CD4-positive, CD25-positive, alpha-beta regulatory T cell (primary cell): Measurements from ENCODE around the gene SLC24A5. TPM values are rescaled to one million over a fixed set of nuclear protein-coding genes. Genes with fewer than 3 reads are reported as not detected.

ENCODE experiments used
- ATAC-seq, 2 donors: fragments of 150-1000 bp; cut with Tn5 transposase; one replicate each; pipeline ENCODE4 v1.10.0; 2021; ENCODE audit warnings: low read depth in 2 of 2, moderate number of reproducible peaks in 2 of 2, moderate library complexity in 1 of 2
- DNase-seq, 3 donors: peaks; one replicate each; pipeline versions ENCODE4 v3.0.0 to v3.0.0-alpha.2; 2012 to 2022; ENCODE audit warnings: mixed read lengths in 1 of 3
- H3K27ac ChIP-seq: one replicate; pipeline ENCODE4 v1.7.0; 2013; ENCODE audit warnings: mild to moderate bottlenecking, low read length; ENCODE audit not compliant: insufficient read depth, poor library complexity, severe bottlenecking
- H3K27me3 ChIP-seq: one replicate; pipeline ENCODE4 v1.7.0; 2013; ENCODE audit warnings: low read length; ENCODE audit not compliant: control insufficient read depth, insufficient read depth
- H3K36me3 ChIP-seq: one replicate; pipeline ENCODE4 v1.7.0; 2013; ENCODE audit warnings: mild to moderate bottlenecking, low read length, moderate library complexity; ENCODE audit not compliant: control insufficient read depth, insufficient read depth
- H3K4me1 ChIP-seq: 2 replicates; pipeline ENCODE4 v1.7.0; 2013; ENCODE audit warnings: mild to moderate bottlenecking, low read length; ENCODE audit not compliant: insufficient read depth, control insufficient read depth, poor library complexity, severe bottlenecking
- H3K4me3 ChIP-seq: one replicate; pipeline ENCODE4 v1.7.0; 2013; ENCODE audit warnings: low read depth, mild to moderate bottlenecking, low read length, moderate library complexity
- H3K9me3 ChIP-seq, 2 experiments: 1 replicate in 1 of 2; 2 replicates in 1 of 2; pipeline ENCODE4 v1.7.0; 2013; ENCODE audit warnings: low read length in 2 of 2, mild to moderate bottlenecking in 1 of 2, moderate library complexity in 1 of 2; ENCODE audit not compliant: control insufficient read depth in 2 of 2
- H3K27ac Mint-ChIP-seq, 3 donors: one replicate each; pipeline ENCODE4 v1.8.0; 2020 to 2022; ENCODE audit warnings: mild to moderate bottlenecking in 3 of 3, mixed read lengths in 3 of 3, moderate library complexity in 2 of 3
- H3K27me3 Mint-ChIP-seq: one replicate; pipeline ENCODE4 v1.8.0; 2022; ENCODE audit warnings: mild to moderate bottlenecking, mixed read lengths
- H3K36me3 Mint-ChIP-seq: one replicate; pipeline ENCODE4 v1.8.0; 2020; ENCODE audit warnings: mixed read lengths
- H3K4me1 Mint-ChIP-seq, 4 donors: one replicate each; pipeline ENCODE4 v1.8.0; 2020 to 2022; ENCODE audit warnings: mixed read lengths in 4 of 4, mild to moderate bottlenecking in 1 of 4
- H3K4me3 Mint-ChIP-seq, 4 donors: one replicate each; pipeline ENCODE4 v1.8.0; 2020 to 2022; ENCODE audit warnings: mild to moderate bottlenecking in 4 of 4, mixed read lengths in 4 of 4, moderate library complexity in 3 of 4
- H3K9me3 Mint-ChIP-seq, 7 donors: one replicate each; pipeline ENCODE4 v1.8.0; 2020 to 2022; ENCODE audit warnings: mixed read lengths in 7 of 7, mild to moderate bottlenecking in 3 of 7, moderate library complexity in 2 of 7
- polyA plus RNA-seq, 4 donors: library from polyadenylated mRNA; unstranded; fragments of 300-500 nt; fragmentation: Illumina TruSeq; gene quantifications; one replicate each; pipeline ENCODE4 v1.2.3, GENCODE V29; 2021
- total RNA-seq: library from RNA; stranded (reverse); gene quantifications from one replicate; pipeline ENCODE4 v1.2.3, GENCODE V29; 2022

Gene SLC24A5
- total RNA-seq (not detected), polyA plus RNA-seq (not detected)

DNA sequence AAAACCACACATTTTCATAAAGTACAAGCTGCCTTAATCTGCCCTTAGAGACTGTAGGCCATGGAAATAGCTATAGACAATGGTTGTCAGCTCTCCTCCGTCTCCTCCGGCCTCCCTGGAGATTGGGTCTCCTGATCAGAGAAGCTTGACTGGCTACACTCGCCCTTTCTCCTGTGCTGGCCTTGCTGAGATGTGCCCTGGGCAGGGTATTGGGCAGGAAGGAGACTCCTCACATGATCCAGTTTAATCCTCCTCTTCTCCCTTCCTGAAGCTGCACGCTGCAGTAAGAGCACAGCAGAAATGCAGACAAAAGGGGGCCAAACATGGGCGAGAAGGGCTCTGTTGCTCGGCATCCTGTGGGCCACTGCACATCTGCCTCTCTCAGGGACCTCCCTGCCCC lies at the start of gene SLC24A5:
SLC24A5 (plus strand) TSS at position 246 of the 400 bp plus-strand sequence; CDS start at position 301, 55 bp downstream.
- Histone ChIP-seq H3K4me3 (no peak within 1 kb of the TSS), H3K27ac (no peak within 1 kb of the TSS), H3K9me3 (no peaks in the 10 kb centered on the region), H3K4me1 (no peaks in the 10 kb centered on the region), H3K27me3 (no peaks in the 10 kb centered on the region), H3K36me3 (no peaks in the 10 kb centered on the region)
- Mint-ChIP-seq H3K4me1 (no peaks in the 10 kb centered on the region), H3K27ac (no peak within 1 kb of the TSS), H3K9me3 (peaks cover 0 to 3% (median 0%) of the 10 kb centered on the region in 7 donors), H3K27me3 (no peaks in the 10 kb centered on the region), H3K36me3 (no peaks in the 10 kb centered on the region), H3K4me3 (no peak within 1 kb of the TSS)
- DNase-seq (no peak), ATAC-seq (no peak)

DNA sequence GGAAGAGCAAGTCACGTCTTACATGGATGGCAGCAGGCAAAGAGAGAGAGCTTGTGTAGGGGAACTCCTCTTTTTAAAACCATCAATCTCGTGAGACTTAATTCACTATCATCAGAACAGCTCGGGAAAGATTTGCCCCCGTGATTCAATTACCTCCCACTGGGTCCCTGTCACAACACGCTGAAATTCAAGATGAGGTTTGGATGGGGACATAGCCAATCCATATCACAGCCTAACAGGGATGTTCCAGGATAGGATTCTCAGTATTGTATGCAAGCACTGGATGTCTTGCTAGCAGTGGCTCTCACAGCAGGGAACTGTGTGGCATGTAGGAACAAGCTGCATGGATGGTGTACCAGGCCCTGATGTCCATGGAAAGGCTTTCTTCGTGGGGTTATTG lies 47.8 kb upstream of the SLC24A5 start:
- Mint-ChIP-seq H3K4me3 (no peak overlapping the region), H3K4me1 (no peaks in the 10 kb centered on the region), H3K27ac (no peak overlapping the region), H3K9me3 (peaks cover 0 to 9% (median 0%) of the 10 kb centered on the region in 7 donors), H3K36me3 (no peaks in the 10 kb centered on the region), H3K27me3 (peaks cover 14% of the 10 kb centered on the region)
- DNase-seq, result no peak
- Histone ChIP-seq H3K4me3 (no peak overlapping the region), H3K4me1 (no peaks in the 10 kb centered on the region), H3K27me3 (no peaks in the 10 kb centered on the region), H3K36me3 (no peaks in the 10 kb centered on the region), H3K9me3 (no peaks in the 10 kb centered on the region), H3K27ac (no peak overlapping the region)
- no peak for ATAC-seq

DNA sequence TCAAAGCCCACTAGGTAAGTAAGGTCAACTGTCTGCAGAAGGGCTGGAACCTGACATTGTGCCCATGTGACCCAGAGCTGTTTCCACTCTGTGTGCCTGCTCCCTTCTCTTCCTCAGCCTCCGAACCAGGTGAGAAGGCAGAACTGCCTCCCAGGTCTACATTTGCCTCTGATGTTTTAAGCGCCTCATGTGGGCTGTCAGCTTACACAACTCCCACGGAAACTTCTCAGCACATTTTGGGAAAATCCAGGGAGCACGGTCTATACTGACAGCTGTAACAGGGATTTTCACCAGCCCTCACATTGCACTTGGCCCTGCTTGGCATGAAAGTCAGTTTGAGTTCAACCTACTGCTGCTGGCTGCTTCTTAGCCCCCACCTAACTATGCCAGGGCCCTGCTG lies 46.9 kb upstream of the SLC24A5 start:
- H3K27ac Mint-ChIP-seq, result no peak overlapping the region

DNA sequence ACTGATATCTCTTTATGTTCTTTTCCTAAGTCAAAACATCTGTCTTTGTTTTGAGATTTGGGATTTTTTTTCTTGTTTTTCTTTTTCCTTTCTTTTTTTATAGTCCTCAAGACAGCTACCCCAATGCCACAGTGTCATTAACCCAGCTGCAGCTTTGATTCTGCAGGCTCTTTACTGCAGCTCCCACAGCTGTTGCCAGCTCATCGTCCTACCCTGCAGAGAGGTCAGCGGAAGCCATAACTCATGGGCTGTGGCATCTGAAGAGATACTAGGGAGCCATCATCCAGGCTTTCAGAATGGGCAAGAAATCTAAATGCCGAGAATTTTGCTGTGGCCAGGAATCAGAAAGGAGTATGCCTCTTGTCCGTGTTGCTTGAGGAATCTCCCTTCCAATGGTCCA lies 44.3 kb upstream of the SLC24A5 start:
- Mint-ChIP-seq H3K27me3 (peaks cover 14% of the 10 kb centered on the region), H3K9me3 (peaks cover 0 to 9% (median 0%) of the 10 kb centered on the region in 7 donors), H3K4me3 (no peak overlapping the region), H3K27ac (no peak overlapping the region), H3K4me1 (no peaks in the 10 kb centered on the region), H3K36me3 (no peaks in the 10 kb centered on the region)
- no peak for DNase-seq
- Histone ChIP-seq H3K27ac (no peak overlapping the region), H3K36me3 (no peaks in the 10 kb centered on the region), H3K4me1 (no peaks in the 10 kb centered on the region), H3K27me3 (no peaks in the 10 kb centered on the region), H3K9me3 (no peaks in the 10 kb centered on the region), H3K4me3 (no peak overlapping the region)
- ATAC-seq, result no peak

More for the DNA sequence above, 46.9 kb upstream of the SLC24A5 start:
- Mint-ChIP-seq H3K36me3 (no peaks in the 10 kb centered on the region), H3K4me3 (no peak overlapping the region), H3K4me1 (no peaks in the 10 kb centered on the region), H3K27me3 (peaks cover 14% of the 10 kb centered on the region), H3K9me3 (peaks cover 0 to 9% (median 0%) of the 10 kb centered on the region in 7 donors)
- H3K4me3 ChIP-seq, result no peak overlapping the region
- ATAC-seq, result no peak
- H3K4me1 ChIP-seq, result no peaks in the 10 kb centered on the region
- H3K27me3 ChIP-seq, result no peaks in the 10 kb centered on the region
- no peak overlapping the region for H3K27ac ChIP-seq
- H3K36me3 ChIP-seq, result no peaks in the 10 kb centered on the region
- no peaks in the 10 kb centered on the region for H3K9me3 ChIP-seq
- no peak for DNase-seq

DNA sequence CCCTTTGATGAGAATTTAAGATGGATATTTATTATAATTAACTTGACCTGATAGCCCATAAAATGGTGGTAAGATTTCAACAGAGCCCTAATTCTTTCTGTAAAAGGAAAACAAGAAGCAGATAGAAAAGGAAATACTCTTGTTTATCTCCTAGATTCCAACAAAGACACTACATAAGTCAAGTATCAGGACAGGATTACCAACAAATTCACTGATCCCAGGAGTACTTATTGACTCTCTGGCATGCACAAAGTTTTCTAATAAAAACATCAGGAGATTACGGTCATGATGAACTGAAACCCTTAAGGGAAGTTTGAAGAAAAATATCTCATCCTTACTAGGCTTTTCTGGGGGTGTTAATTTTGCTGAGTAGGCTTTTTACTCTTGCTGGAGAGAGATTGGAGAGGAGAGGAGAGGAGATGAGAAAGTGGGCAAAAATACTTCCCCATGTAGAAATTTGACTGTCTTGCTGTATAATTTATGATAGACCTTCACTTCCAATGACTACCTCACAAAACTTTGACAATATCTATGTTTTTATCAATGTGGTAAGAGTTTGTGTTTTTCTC lies 43.1 kb upstream of the SLC24A5 start:
- Histone ChIP-seq H3K27ac (no peak overlapping the region), H3K27me3 (no peaks in the 10 kb centered on the region), H3K36me3 (no peaks in the 10 kb centered on the region), H3K4me3 (no peak overlapping the region), H3K9me3 (no peaks in the 10 kb centered on the region), H3K4me1 (no peaks in the 10 kb centered on the region)
- Mint-ChIP-seq H3K4me1 (no peaks in the 10 kb centered on the region), H3K27me3 (peaks cover 14% of the 10 kb centered on the region), H3K36me3 (no peaks in the 10 kb centered on the region), H3K4me3 (no peak overlapping the region), H3K9me3 (peaks cover 0 to 9% (median 0%) of the 10 kb centered on the region in 7 donors), H3K27ac (no peak overlapping the region)
- ATAC-seq (no peak), DNase-seq (no peak)

DNA sequence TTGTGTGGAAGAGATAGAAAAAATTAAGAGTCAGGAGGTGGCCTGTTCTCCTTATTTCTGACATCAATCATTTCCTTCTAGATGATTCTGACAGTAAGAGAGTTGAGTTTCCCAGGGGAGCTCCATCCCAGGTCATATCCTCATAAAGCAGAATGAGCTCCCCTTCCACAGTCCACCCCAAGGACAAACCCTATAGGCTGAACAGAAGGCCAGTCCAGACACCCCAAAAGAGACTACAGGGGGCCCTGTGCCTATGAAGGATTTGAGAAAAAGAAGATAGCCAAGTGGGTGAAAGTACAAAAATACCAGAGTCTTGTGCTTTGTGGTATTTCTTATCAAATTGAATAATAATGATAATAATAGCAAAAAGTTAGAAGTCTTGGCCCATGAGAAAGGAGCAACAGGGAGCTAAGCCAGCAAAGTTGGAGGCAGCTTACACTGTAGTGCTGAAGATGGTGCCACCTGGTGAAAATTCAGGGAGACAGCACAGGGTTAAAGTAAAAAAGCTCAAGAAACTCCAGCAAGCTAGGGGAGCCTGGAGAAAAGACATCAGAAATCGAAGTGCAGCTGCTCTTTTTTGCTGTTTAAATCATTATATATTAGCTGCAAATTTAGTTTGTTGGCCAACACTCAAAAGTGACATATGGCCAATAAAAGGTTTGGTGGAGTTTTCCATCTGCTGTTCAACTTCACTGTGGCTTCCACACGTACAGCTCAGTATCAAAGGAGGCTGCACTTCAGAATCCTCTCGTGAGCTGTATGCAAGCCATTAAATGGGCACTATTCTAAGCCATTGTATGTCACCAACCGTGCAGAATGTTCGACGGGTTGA lies 35.8 kb upstream of the SLC24A5 start:
- Histone ChIP-seq H3K9me3 (no peaks in the 10 kb centered on the region), H3K4me3 (no peak overlapping the region), H3K27me3 (no peaks in the 10 kb centered on the region), H3K4me1 (no peaks in the 10 kb centered on the region), H3K36me3 (no peaks in the 10 kb centered on the region), H3K27ac (no peak overlapping the region)
- no peaks in the 10 kb centered on the region for H3K4me1 Mint-ChIP-seq
- no peaks in the 10 kb centered on the region for H3K36me3 Mint-ChIP-seq
- H3K9me3 Mint-ChIP-seq, result peaks cover 0 to 2% (median 0%) of the 10 kb centered on the region in 7 donors
- H3K4me3 Mint-ChIP-seq, result no peak overlapping the region
- H3K27me3 Mint-ChIP-seq, result no peaks in the 10 kb centered on the region
- no peak overlapping the region for H3K27ac Mint-ChIP-seq
- DNase-seq (no peak), ATAC-seq (no peak)

DNA sequence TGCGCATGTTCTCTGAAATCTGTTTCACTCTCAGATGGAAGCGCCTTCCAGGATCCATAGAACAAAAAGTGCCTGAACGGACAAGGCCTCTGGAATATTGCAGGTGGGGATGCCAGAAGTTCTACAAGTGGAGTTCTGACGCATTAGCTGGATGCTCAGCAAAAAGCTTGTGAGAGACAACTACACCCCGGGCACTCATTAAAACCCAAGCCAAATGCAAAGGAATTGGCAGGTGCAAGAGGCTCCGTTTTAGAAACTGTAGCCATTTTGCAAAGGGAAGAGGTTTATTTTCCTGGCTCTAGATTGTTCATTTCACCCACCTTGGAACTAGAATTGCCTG lies 35.2 kb upstream of the SLC24A5 start:
- H3K27me3 ChIP-seq, result no peaks in the 10 kb centered on the region
- H3K4me1 ChIP-seq, result no peaks in the 10 kb centered on the region
- Mint-ChIP-seq H3K4me3 (no peak overlapping the region), H3K36me3 (no peaks in the 10 kb centered on the region), H3K4me1 (no peaks in the 10 kb centered on the region), H3K27ac (no peak overlapping the region), H3K9me3 (peaks cover 0 to 2% (median 0%) of the 10 kb centered on the region in 7 donors), H3K27me3 (no peaks in the 10 kb centered on the region)
- no peak for DNase-seq
- no peak overlapping the region for H3K4me3 ChIP-seq
- no peaks in the 10 kb centered on the region for H3K9me3 ChIP-seq
- H3K36me3 ChIP-seq, result no peaks in the 10 kb centered on the region
- no peak for ATAC-seq
- no peak overlapping the region for H3K27ac ChIP-seq

DNA sequence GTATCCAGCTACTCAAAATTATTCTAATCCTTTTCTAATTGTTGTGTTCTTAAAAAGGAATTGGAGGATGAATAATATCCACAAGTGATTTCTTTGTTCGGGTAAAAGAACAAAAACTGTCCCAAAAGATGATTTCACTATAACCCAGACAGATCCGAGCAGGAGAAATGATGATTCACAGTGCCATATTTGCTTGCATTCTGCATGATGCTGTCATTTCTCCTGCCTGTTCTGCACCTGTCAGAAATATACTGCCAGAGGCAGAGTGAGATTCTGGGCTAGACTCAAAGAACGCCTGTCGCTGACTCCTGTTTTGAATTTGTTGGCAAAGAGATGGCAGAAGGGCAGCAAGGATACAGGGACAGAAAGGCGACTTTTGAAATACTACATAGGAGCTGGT lies 34.7 kb upstream of the SLC24A5 start:
- Mint-ChIP-seq H3K36me3 (no peaks in the 10 kb centered on the region), H3K4me3 (no peak overlapping the region), H3K27me3 (no peaks in the 10 kb centered on the region), H3K4me1 (no peaks in the 10 kb centered on the region), H3K27ac (no peak overlapping the region), H3K9me3 (peaks cover 0 to 2% (median 0%) of the 10 kb centered on the region in 7 donors)
- DNase-seq (no peak), ATAC-seq (no peak)
- H3K27ac ChIP-seq, result no peak overlapping the region
- no peaks in the 10 kb centered on the region for H3K9me3 ChIP-seq
- H3K4me3 ChIP-seq, result no peak overlapping the region
- no peaks in the 10 kb centered on the region for H3K4me1 ChIP-seq
- no peaks in the 10 kb centered on the region for H3K27me3 ChIP-seq
- no peaks in the 10 kb centered on the region for H3K36me3 ChIP-seq
